ENCODE results near the gene FIBP.
"Not testable (repeated sequence)": the region's sequence is repeated elsewhere in the genome, so short reads cannot be mapped to it uniquely, and the experiment has no call there.

FIBP gene

GRCh38 chr11:65915101-65915820, 27.0 kb upstream of the FIBP start:
- in situ Hi-C loops (cut with HindIII; ENCODE audit: low sequenced_read_pairs) = no loop called here

DNA sequence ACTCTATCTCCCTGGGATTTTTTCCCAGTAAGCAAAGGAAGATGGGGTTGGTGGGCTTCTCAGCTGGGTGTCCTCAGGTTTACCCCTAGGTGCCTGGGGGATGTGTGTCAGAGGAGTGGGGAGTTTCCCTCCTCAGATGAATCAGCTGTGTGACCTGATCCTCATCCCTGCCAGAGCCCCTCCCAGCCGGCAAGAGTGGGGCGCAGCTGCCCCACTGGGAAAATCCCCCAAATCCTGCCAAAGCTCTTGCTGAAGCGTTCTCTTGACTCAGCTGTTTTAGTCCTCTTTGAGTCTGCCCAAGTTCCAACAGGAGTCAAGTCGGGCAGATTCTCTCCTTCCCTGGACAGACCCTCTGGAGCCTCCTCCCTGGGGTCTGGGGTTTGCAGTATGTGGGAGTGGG, 24.6 kb upstream of the FIBP start:
- in situ Hi-C loops (cut with HindIII; ENCODE audit: low sequenced_read_pairs) = no loop called here

- in situ Hi-C loops (cut with HindIII; ENCODE audit: low sequenced_read_pairs) = no loop called here
Measured at GRCh38 chr11:65911682-65912568, 23.7 kb upstream of the FIBP start.

- in situ Hi-C loops (cut with HindIII; ENCODE audit: low sequenced_read_pairs) = no loop called here
Measured at GRCh38 chr11:65907878-65908277, 19.6 kb upstream of the FIBP start.

DNA sequence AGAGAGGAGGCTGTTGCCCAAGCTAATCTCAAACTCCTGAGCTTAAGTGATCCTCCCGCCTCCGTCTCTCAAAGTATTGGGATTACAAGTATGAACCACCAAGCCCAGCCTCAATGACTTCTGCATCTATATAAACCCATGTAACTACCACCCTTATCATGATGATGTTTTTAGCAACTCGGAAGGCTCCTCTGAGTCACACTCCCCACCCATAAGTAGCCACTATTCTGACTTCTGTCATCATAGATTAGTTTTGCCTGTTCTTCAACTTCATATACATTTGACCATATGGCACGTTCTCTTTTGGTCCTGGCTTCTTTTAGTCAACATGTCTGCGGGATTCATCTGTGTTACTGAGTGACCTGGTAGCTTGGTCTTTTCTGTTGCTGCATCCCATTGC, 18.3 kb upstream of the FIBP start:
- in situ Hi-C loops (cut with HindIII; ENCODE audit: low sequenced_read_pairs) = no loop called here

GRCh38 chr11:65903715-65904114, 15.4 kb upstream of the FIBP start:
- in situ Hi-C loops (cut with HindIII; ENCODE audit: low sequenced_read_pairs) = no loop called here

DNA sequence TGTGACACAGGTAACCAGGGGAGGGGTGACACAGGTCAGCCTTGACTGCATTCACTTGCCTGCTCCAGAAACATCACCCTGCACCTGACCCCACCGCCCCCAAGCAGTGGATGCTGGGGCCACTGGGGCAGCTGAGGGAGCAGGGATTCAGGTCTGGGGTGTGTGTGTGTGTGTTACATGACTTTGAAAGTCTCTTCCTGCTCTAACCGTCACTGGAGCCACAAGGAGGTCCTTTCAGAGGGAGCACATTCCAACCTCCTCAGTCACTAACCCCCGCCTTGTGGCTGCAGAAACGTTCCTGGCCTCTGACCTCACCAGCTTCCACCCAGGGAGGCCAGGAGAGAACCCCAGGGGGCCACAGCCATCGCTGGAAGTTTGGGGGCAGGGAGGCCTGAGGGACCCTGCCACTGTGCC, 14.8 kb upstream of the FIBP start:
- in situ Hi-C loops (cut with HindIII; ENCODE audit: low sequenced_read_pairs) = no loop called here

DNA sequence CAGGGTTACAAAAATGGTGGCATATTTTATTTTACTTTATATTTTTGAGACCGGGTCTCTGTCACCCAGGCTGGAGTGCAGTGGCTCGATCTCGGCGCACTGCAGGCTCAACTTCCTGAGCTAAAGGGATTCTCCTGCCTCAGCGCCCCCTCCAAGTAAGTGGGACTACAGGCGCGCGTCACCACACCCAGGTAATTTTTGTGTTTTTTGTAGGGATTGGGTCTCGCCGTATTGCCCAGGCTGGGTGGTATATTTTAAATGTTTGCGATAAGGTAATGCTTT, 12.6 kb upstream of the FIBP start:
- in situ Hi-C loops (cut with HindIII; ENCODE audit: low sequenced_read_pairs) = no loop called here

GRCh38 chr11:65900125-65900898, 12.0 kb upstream of the FIBP start, which contains the start of gene FOSL1:
TSS of gene FOSL1 (minus strand) at chr11:65900388. CDS start at chr11:65900339, 49 bp downstream.
- in situ Hi-C loops (cut with HindIII; ENCODE audit: low sequenced_read_pairs) = no loop called here

GRCh38 chr11:65899356-65900124, 11.3 kb upstream of the FIBP start:
- in situ Hi-C loops (cut with HindIII; ENCODE audit: low sequenced_read_pairs) = no loop called here

DNA sequence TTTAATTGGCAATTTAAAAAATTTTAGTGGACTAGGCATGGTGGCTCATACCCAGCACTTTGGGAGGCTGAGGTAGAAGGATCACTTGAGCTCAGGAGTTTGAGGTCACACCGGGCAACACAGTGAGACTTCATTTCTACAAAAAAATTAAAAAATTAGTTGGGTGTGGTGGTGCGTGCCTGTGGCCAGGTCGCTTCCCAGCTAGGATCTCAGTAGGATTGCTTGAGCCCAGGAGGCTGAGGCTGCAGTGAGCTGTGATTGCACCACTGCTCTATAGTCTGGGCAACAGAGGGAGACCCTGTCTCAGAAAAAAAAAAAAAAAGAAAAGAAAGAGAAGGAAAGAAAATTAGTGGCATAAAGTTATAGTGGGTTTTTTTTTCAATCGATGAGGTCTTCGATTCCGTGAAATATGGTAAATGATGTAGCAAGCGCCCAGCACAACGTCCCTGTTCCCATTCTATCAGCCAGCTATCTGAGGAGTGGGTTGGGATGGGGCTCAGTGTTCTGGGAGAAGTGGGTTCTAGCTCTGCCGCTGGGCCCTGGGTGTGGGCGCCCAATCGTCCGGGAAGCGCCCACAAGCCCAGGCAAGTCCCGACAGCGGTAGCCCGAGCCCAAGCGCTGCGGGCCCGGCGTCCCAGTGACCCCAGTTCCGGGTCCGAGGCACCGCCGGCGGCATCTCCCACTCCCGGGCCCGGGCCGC, 10.5 kb upstream of the FIBP start:
- in situ Hi-C loops (cut with HindIII; ENCODE audit: low sequenced_read_pairs) = no loop called here

DNA sequence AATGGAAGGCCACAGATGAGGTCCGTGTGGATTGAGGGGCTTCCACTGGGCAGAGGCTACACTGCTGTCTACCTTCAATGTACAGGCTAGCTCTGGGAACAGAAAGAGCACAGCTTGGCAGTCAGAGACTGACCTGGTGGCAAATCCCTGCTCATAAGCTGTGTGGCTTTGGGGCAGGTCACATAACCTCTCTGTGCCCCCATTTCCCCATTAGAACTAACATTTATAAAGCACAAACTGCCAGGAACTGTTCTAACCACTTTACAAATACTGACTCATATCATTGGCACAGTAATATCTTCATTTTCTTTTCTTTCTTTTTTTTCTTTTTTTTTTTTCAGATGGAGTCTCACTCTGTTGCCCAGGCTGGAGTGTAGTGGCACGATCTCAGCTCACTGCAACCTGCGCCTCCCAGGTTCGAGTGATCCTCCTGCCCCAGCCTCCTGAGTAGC, 8.8 kb upstream of the FIBP start:
- in situ Hi-C loops (cut with HindIII; ENCODE audit: low sequenced_read_pairs) = no loop called here

DNA sequence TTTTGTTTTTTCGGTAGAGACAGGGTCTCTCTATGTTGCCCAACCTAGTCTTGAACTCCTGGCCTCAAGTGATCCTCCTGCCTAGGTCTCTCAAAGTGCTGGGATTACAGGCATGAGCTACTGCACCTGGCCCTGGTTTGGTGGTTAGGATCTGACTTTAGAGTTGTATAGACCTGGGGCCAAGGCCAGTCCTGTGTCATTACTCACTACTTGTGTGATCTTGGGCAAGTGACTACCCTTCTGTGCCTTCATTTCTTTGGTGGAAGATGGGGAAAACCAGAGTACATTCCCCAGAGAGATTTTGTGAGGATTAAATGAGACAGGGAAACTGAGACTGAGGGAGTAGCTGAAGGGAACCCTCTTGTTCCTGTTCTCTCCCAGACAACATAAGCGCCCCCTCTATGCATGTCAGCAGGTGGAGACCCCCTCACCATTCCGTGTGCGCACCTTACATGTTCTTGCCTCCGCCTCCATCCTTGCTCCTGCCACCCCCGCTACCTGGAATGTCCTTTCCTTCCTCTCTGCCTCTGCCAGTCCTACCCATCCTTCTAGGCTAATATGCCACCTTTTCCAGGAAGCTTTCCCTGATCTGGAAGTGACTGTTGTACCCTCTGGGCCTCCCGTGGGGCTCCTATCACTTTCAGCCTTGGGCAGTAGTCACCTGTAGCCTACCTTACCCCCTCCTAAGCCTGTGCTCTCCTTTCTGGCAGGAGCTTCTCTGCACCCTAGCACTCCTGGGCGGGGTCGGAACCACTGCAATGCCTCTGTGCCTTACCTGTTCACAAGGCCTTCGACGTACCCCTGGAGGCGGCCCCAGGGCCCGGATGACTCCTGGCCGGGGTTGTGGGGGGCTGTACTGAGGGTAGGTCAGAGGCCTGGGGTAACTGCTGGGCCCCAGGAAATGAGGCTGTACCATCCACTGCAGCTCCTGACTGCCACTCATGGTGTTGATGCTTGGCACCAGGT, 8.0 kb upstream of the FIBP start:
- in situ Hi-C loops (cut with HindIII; ENCODE audit: low sequenced_read_pairs) = no loop called here

GRCh38 chr11:65895482-65895981, 7.3 kb upstream of the FIBP start:
- in situ Hi-C loops (cut with HindIII; ENCODE audit: low sequenced_read_pairs) = no loop called here

DNA sequence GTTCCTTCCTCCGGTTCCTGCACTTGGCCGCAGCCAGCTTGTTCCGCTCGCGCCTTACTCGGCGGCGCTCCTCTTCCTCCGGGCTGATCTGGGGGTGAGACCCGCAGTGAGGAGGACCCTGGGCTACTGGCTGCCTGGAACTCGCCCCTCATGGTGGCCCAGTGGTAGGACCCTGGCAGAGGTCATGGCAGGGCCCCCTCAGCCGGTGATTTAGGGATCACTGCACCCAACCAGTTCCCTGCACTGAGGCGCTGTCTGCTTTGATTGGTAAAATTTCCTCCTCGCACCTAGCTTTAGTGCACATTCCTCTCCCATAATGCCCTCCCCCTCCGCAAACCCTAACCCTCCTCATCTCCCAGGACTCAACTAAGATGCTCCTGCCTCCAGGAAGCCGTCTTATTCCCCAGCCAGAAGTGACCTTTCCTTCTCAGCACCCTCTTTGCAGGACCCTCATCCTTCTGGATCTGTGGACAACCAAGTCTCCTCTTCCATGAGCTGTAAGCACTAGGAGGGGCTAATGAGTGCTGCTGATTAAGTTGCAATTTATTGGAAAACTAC, 5.8 kb upstream of the FIBP start:
- in situ Hi-C loops (cut with HindIII; ENCODE audit: low sequenced_read_pairs) = no loop called here

DNA sequence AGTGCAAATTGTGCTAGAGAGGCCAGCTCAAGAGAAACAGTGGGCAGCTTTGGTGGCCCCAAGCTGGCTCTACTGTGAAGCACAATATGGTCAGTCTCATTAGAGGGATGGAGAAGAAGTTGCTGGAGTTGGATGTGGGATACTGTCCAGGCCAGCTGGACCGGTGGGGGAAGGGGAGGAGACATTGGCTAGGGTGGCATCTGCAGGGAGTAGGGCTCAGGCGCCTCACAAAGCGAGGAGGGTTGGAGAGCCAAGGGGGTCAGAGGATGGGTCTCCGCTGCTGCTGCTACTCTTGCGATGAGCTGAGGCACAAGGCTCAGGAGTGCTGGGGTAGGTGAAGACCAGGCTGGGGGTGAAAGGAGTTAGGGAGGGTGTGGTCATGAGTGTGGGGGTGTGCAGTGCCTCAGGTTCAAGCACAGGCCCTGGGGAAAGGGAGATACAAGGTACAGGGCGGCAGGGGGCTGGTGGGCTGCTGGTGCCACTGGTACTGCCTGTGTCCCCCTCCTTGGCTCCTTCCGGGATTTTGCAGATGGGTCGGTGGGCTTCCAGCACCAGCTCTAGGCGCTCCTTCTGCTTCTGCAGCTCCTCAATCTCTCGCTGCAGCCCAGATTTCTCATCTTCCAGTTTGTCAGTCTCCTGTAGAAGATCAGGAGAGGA, 4.5 kb upstream of the FIBP start:
- in situ Hi-C loops (cut with HindIII; ENCODE audit: low sequenced_read_pairs) = no loop called here

DNA sequence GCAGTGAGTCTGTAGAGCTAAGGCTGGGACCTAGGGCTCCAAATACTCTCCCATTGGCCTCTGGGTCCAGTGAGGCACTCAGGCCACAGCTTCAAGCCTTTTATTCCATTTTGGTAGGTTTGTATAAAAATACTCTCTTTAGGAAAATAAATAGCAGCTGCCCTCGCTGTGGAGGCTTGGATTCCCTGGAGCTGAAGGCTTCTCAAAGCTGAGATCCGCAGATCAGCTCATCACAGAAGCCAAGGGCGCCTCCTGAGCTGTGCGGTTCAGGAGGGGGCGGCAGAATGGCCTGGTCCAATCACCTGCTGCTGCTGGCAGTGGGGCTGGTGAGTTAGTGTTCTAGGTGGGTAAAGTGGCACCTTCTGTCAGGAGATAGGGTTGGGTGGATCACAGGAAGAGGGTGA, 3.9 kb upstream of the FIBP start:
- in situ Hi-C loops (cut with HindIII; ENCODE audit: low sequenced_read_pairs) = not testable (repeated sequence)

Data from DLD1 (cell line).